ENCODE data around the gene KRT7.
A peak's percentile ranks its signal among the peaks of the same experiment; 100 is the strongest.

The KRT7 gene

GRCh38 chr12:52284562-52285171 is 51.6 kb downstream of the KRT7 start:
- no peak overlapping the region for H2AFZ ChIP-seq (ENCODE audit: low read depth, low read length)
- no peak overlapping the region for H2BK12ac ChIP-seq (ENCODE audit: low read length in 2 of 2)
- no peak overlapping the region for H4K8ac ChIP-seq (ENCODE audit: low read length)
- peaks cover 16% of the 10 kb centered on the region for H3K4me1 ChIP-seq (ENCODE audit: control insufficient read depth, insufficient read depth, low read depth, low read length)
- 80% methylated on average over 2 of the region's 4 CpGs for WGBS
- no peak overlapping the region for H4K91ac ChIP-seq (ENCODE audit: low read length)
- H3K27ac ChIP-seq (ENCODE audit: low read length, poor library complexity, severe bottlenecking): no peak overlapping the region
- no peak overlapping the region for H2BK5ac ChIP-seq (ENCODE audit: low read depth, low read length, poor library complexity, severe bottlenecking)
- H3K4me3 ChIP-seq (ENCODE audit: insufficient read depth in 1 of 2, low read depth in 1 of 2, low read length in 2 of 2): no peak overlapping the region
- no peak overlapping the region for H3K4me2 ChIP-seq (ENCODE audit: low read length, poor library complexity, severe bottlenecking)
- no peak overlapping the region for H2BK120ac ChIP-seq (ENCODE audit: low read depth, low read length)
- no peak overlapping the region for H2AK5ac ChIP-seq (ENCODE audit: low read length, severe bottlenecking)
- H3K36me3 ChIP-seq (ENCODE audit: control insufficient read depth in 1 of 2, insufficient read depth in 2 of 2, low read depth in 1 of 2, low read length in 2 of 2): no peaks in the 10 kb centered on the region
- H3K14ac ChIP-seq (ENCODE audit: low read length in 2 of 2): no peak overlapping the region
- H3K23ac ChIP-seq (ENCODE audit: low read length in 2 of 2): no peak overlapping the region
- H3K4ac ChIP-seq (ENCODE audit: low read depth in 1 of 2, low read length in 2 of 2): no peak overlapping the region
- no peak overlapping the region for H3K18ac ChIP-seq (ENCODE audit: low read depth in 1 of 2, low read length in 2 of 2)
- peaks cover 0 to 2% of the 10 kb centered on the region in 2 experiments for H3K27me3 ChIP-seq (ENCODE audit: control insufficient read depth in 1 of 2, insufficient read depth in 1 of 2, low read length in 2 of 2)
- no peak overlapping the region for H2BK15ac ChIP-seq (ENCODE audit: low read depth, poor library complexity, severe bottlenecking)
- H3K79me1 ChIP-seq (replicated peaks; ENCODE audit: low read length, poor library complexity, severe bottlenecking): no peaks in the 10 kb centered on the region
- no peak overlapping the region for H3K9ac ChIP-seq (ENCODE audit: low read length)
- no peak for DNase-seq
- H3K9me3 ChIP-seq (ENCODE audit: control insufficient read depth, low read length): no peaks in the 10 kb centered on the region

- Histone ChIP-seq H4K91ac (ENCODE audit: low read length) (peak overlapping the region; percentile 27), H2BK5ac (ENCODE audit: low read depth, low read length, poor library complexity, severe bottlenecking) (no peak overlapping the region)
- 60% methylated on average over 1 of the region's 2 CpGs for WGBS
Measured at GRCh38 chr12:52285172-52285745, 52.2 kb downstream of the KRT7 start.

GRCh38 chr12:52285851-52286530 is 52.9 kb downstream of the KRT7 start:
- Histone ChIP-seq H2BK120ac (ENCODE audit: low read depth, low read length) (no peak overlapping the region), H3K79me1 (replicated peaks; ENCODE audit: low read length, poor library complexity, severe bottlenecking) (no peaks in the 10 kb centered on the region), H3K4me1 (ENCODE audit: control insufficient read depth, insufficient read depth, low read depth, low read length) (peaks cover 7% of the 10 kb centered on the region), H3K9ac (ENCODE audit: low read length) (no peak overlapping the region), H2AK5ac (ENCODE audit: low read length, severe bottlenecking) (peak overlapping the region; percentile 69), H3K4ac (ENCODE audit: low read depth in 1 of 2, low read length in 2 of 2) (no peak overlapping the region), H3K4me2 (ENCODE audit: low read length, poor library complexity, severe bottlenecking) (no peak overlapping the region), H3K23ac (ENCODE audit: low read length in 2 of 2) (no peak overlapping the region), H3K18ac (ENCODE audit: low read depth in 1 of 2, low read length in 2 of 2) (no peak overlapping the region), H3K9me3 (ENCODE audit: control insufficient read depth, low read length) (no peaks in the 10 kb centered on the region), H3K36me3 (ENCODE audit: control insufficient read depth in 1 of 2, insufficient read depth in 2 of 2, low read depth in 1 of 2, low read length in 2 of 2) (no peaks in the 10 kb centered on the region), H2BK15ac (ENCODE audit: low read depth, poor library complexity, severe bottlenecking) (no peak overlapping the region), H4K91ac (ENCODE audit: low read length) (peak overlapping the region; percentile 27), H3K27ac (ENCODE audit: low read length, poor library complexity, severe bottlenecking) (no peak overlapping the region), H2AFZ (ENCODE audit: low read depth, low read length) (no peak overlapping the region), H3K27me3 (ENCODE audit: control insufficient read depth in 1 of 2, insufficient read depth in 1 of 2, low read length in 2 of 2) (peaks cover 0 to 2% of the 10 kb centered on the region in 2 experiments), H4K8ac (ENCODE audit: low read length) (no peak overlapping the region), H2BK12ac (ENCODE audit: low read length in 2 of 2) (no peak overlapping the region), H2BK5ac (ENCODE audit: low read depth, low read length, poor library complexity, severe bottlenecking) (no peak overlapping the region), H3K4me3 (ENCODE audit: insufficient read depth in 1 of 2, low read depth in 1 of 2, low read length in 2 of 2) (no peak overlapping the region), H3K14ac (ENCODE audit: low read length in 2 of 2) (no peak overlapping the region)
- no peak for DNase-seq
- WGBS: 85% methylated on average over 24 of the region's 24 CpGs

More at GRCh38 chr12:52285172-52285745, 52.2 kb downstream of the KRT7 start:
- no peak for DNase-seq
- H2AK5ac ChIP-seq (ENCODE audit: low read length, severe bottlenecking): no peak overlapping the region
- H3K4ac ChIP-seq (ENCODE audit: low read depth in 1 of 2, low read length in 2 of 2): no peak overlapping the region
- peaks cover 0 to 2% of the 10 kb centered on the region in 2 experiments for H3K27me3 ChIP-seq (ENCODE audit: control insufficient read depth in 1 of 2, insufficient read depth in 1 of 2, low read length in 2 of 2)
- H3K4me2 ChIP-seq (ENCODE audit: low read length, poor library complexity, severe bottlenecking): no peak overlapping the region
- H4K8ac ChIP-seq (ENCODE audit: low read length): no peak overlapping the region
- H2BK12ac ChIP-seq (ENCODE audit: low read length in 2 of 2): no peak overlapping the region
- no peak overlapping the region for H3K23ac ChIP-seq (ENCODE audit: low read length in 2 of 2)
- H3K27ac ChIP-seq (ENCODE audit: low read length, poor library complexity, severe bottlenecking): no peak overlapping the region
- no peak overlapping the region for H2AFZ ChIP-seq (ENCODE audit: low read depth, low read length)
- no peak overlapping the region for H2BK15ac ChIP-seq (ENCODE audit: low read depth, poor library complexity, severe bottlenecking)
- no peak overlapping the region for H2BK120ac ChIP-seq (ENCODE audit: low read depth, low read length)
- no peak overlapping the region for H3K18ac ChIP-seq (ENCODE audit: low read depth in 1 of 2, low read length in 2 of 2)
- no peak overlapping the region for H3K4me3 ChIP-seq (ENCODE audit: insufficient read depth in 1 of 2, low read depth in 1 of 2, low read length in 2 of 2)
- H3K4me1 ChIP-seq (ENCODE audit: control insufficient read depth, insufficient read depth, low read depth, low read length): peaks cover 11% of the 10 kb centered on the region
- H3K79me1 ChIP-seq (replicated peaks; ENCODE audit: low read length, poor library complexity, severe bottlenecking): no peaks in the 10 kb centered on the region
- no peak overlapping the region for H3K14ac ChIP-seq (ENCODE audit: low read length in 2 of 2)
- no peak overlapping the region for H3K9ac ChIP-seq (ENCODE audit: low read length)
- no peaks in the 10 kb centered on the region for H3K9me3 ChIP-seq (ENCODE audit: control insufficient read depth, low read length)
- no peaks in the 10 kb centered on the region for H3K36me3 ChIP-seq (ENCODE audit: control insufficient read depth in 1 of 2, insufficient read depth in 2 of 2, low read depth in 1 of 2, low read length in 2 of 2)

Measured in mesenchymal stem cell (in vitro differentiated cells and primary cell).